ENCODE measurements around the gene LTO1. TPM values are rescaled to one million over a fixed set of nuclear protein-coding genes. Genes with fewer than 3 reads are reported as not detected.
A peak's percentile ranks its signal among the peaks of the same experiment; 100 is the strongest.

LTO1 gene
- total and polyA plus RNA-seq, 2 of the 13 experiments (the other 11 are each of a cell fraction or from before 2014, with no cell fraction given), result 11.8 to 15.0 TPM

GRCh38 chr11:69654660-69655478 lies 20.3 kb downstream of the LTO1 start (continued):
- TF ChIP-seq MAX (IDR thresholded peaks at IDR 0.05), result peak; percentile 83
- peak; percentile 82 for TF ChIP-seq HDAC2 (CRISPR knock-in tag; IDR thresholded peaks at IDR 0.05)
- no peak for TF ChIP-seq EEA1 (CRISPR knock-in tag; IDR thresholded peaks at IDR 0.05; ENCODE audit: borderline replicate concordance)
- TF ChIP-seq HNRNPH1 (optimal IDR thresholded peaks at IDR 0.05; ENCODE audit: low read depth, low read length), result no peak
- TF ChIP-seq SP2 (CRISPR knock-in tag; IDR thresholded peaks at IDR 0.05), result no peak
- peak; percentile 25; the same call in 1 of the 2 replicates for TF ChIP-seq ELF1 (CRISPR knock-in tag; IDR thresholded peaks at IDR 0.05)
- TF ChIP-seq KLF11 (CRISPR knock-in tag; IDR thresholded peaks at IDR 0.05), result peak; percentile 58; the same call in 1 of the 2 replicates
- no peak for TF ChIP-seq GRHL1 (CRISPR knock-in tag; conservative IDR thresholded peaks at IDR 0.05)
- TF ChIP-seq SMC3 (IDR thresholded peaks at IDR 0.05; ENCODE audit: low read length), result peak; percentile 14; the same call in 1 of the 2 replicates
- TF ChIP-seq NFIC (IDR thresholded peaks at IDR 0.05; ENCODE audit: low read length), result peak; percentile 75; the same call in 1 of the 2 replicates
- TF ChIP-seq ZNF710 (CRISPR knock-in tag; IDR thresholded peaks at IDR 0.05; ENCODE audit: borderline replicate concordance), result 0 out of 2 replicates have a peak, but pooled peaks have one; percentile 26
- no peak for TF ChIP-seq ZNF460 (CRISPR knock-in tag; IDR thresholded peaks at IDR 0.05; ENCODE audit: borderline replicate concordance)
- no peak for TF ChIP-seq ZNF468 (CRISPR knock-in tag; IDR thresholded peaks at IDR 0.05)
- peak; percentile 74; the same call in 1 of the 2 replicates for TF ChIP-seq CCDC6 (CRISPR knock-in tag; IDR thresholded peaks at IDR 0.05)
- no peak for TF ChIP-seq ZNF816 (CRISPR knock-in tag; IDR thresholded peaks at IDR 0.05; ENCODE audit: borderline replicate concordance)
- no peak for TF ChIP-seq ZNF660 (CRISPR knock-in tag; IDR thresholded peaks at IDR 0.05; ENCODE audit: borderline replicate concordance, low read depth)
- peak; percentile 44; the same call in 1 of the 2 replicates for TF ChIP-seq HNF1A (IDR thresholded peaks at IDR 0.05; ENCODE audit: low read depth)
- TF ChIP-seq HNF1A (CRISPR knock-in tag; IDR thresholded peaks at IDR 0.05; ENCODE audit: borderline replicate concordance), result 0 out of 2 replicates have a peak, but pooled peaks have one; percentile 12
- no peak for TF ChIP-seq MNT (IDR thresholded peaks at IDR 0.05)
- TF ChIP-seq ZMYM3 (CRISPR knock-in tag; IDR thresholded peaks at IDR 0.05), result no peak; the same call in 1 of the 2 replicates

Data from HepG2 (cell line).